SK-N-SH (cell line): Measurements from ENCODE around the gene ZNF532. TPM values are rescaled to one million over a fixed set of nuclear protein-coding genes. Genes with fewer than 3 reads are reported as not detected.

Source experiments
- CTCF ChIA-PET: fragments of 300-600, 350-600 bp; formaldehyde crosslinking; extraction: SDS; loops from one replicate; lab custom pipeline; 2021; lab: Yijun Ruan, JAX
- POLR2A ChIA-PET: fragments of 350-600 bp; sonication (Branson Sonifier 250); formaldehyde crosslinking; extraction: SDS; loops from one replicate; lab custom pipeline; 2020; ENCODE audit warnings: antibody characterized with exemption, inconsistent platforms; lab: Yijun Ruan, JAX
- DNase-seq: peaks from one replicate; pipeline ENCODE4 v3.0.0; 2012
- H2AFZ ChIP-seq: fragments of 200-600 bp; sonication (generic); 2 replicates; pipeline ENCODE4 v1.8.1; 2016; ENCODE audit warnings: antibody characterized with exemption, mild to moderate bottlenecking, low read depth
- H3F3A ChIP-seq: fragments of 200-600 bp; sonication (generic); replicated peaks from 2 replicates; pipeline ENCODE3; 2016; ENCODE audit warnings: antibody characterized with exemption, mild to moderate bottlenecking; ENCODE audit not compliant: insufficient read depth
- H3K27ac ChIP-seq, 2 experiments: fragments of 200-500 bp in 1 of 2; fragments of 200-600 bp in 1 of 2; sonication (Bioruptor generic) in 1 of 2; sonication (generic), shearing (Covaris generic) in 1 of 2; 2 replicates each; pipeline versions ENCODE4 v1.5.1 to v1.6.1; 2014 to 2016; ENCODE audit warnings: low read depth in 2 of 2, inconsistent platforms in 1 of 2, low read length in 1 of 2, mild to moderate bottlenecking in 1 of 2, mixed read lengths in 1 of 2
- H3K27me3 ChIP-seq: fragments of 200-600 bp; sonication (generic), shearing (Covaris generic); 2 replicates; pipeline ENCODE4 v1.6.1; 2016; ENCODE audit warnings: mixed run types; ENCODE audit not compliant: insufficient read depth
- H3K36me3 ChIP-seq, 2 experiments: fragments of 200-500 bp in 1 of 2; fragments of 200-600 bp in 1 of 2; sonication (Bioruptor generic) in 1 of 2; sonication (generic) in 1 of 2; replicated peaks in 1 of 2; 2 replicates each; pipeline versions ENCODE3 to v1.5.1; 2014 to 2016; ENCODE audit warnings: low read length in 1 of 2, mild to moderate bottlenecking in 1 of 2; ENCODE audit not compliant: insufficient read depth in 2 of 2, control insufficient read depth in 1 of 2
- H3K4me1 ChIP-seq, 2 experiments: fragments of 200-500 bp in 1 of 2; fragments of 200-600 bp in 1 of 2; sonication (Bioruptor generic) in 1 of 2; sonication (generic), shearing (Covaris generic) in 1 of 2; 2 replicates each; pipeline versions ENCODE4 v1.5.1 to v1.6.1; 2014 to 2016; ENCODE audit warnings: low read depth in 1 of 2, low read length in 1 of 2, mixed run types in 1 of 2; ENCODE audit not compliant: insufficient read depth in 2 of 2, control insufficient read depth in 1 of 2
- H3K4me2 ChIP-seq: fragments of 200-600 bp; sonication (generic), shearing (Covaris generic); 2 replicates; pipeline ENCODE4 v1.6.1; 2017; ENCODE audit warnings: mixed run types
- H3K4me3 ChIP-seq, 2 experiments: fragments of 200-500 bp in 1 of 2; fragments of 200-600 bp in 1 of 2; sonication (Bioruptor generic) in 1 of 2; sonication (generic), shearing (Covaris generic) in 1 of 2; 2 replicates each; pipeline versions ENCODE4 v1.5.1 to v1.8.1; 2014 to 2016; ENCODE audit warnings: low read depth in 2 of 2, inconsistent platforms in 1 of 2, low read length in 1 of 2, mild to moderate bottlenecking in 1 of 2, mixed read lengths in 1 of 2, moderate library complexity in 1 of 2
- H3K79me2 ChIP-seq: fragments of 200-600 bp; sonication (generic); 2 replicates; pipeline ENCODE4 v1.8.1; 2017; ENCODE audit warnings: mild to moderate bottlenecking; ENCODE audit not compliant: insufficient read depth
- H3K9ac ChIP-seq: fragments of 200-600 bp; sonication (generic); 2 replicates; pipeline ENCODE4 v1.6.1; 2017; ENCODE audit warnings: mixed run types
- H3K9me2 ChIP-seq: fragments of 200-600 bp; sonication (generic); 2 replicates; pipeline ENCODE4 v1.6.1; 2017; ENCODE audit warnings: mixed run types
- H3K9me3 ChIP-seq: fragments of 200-600 bp; sonication (generic); 2 replicates; pipeline ENCODE4 v1.6.1; 2017; ENCODE audit warnings: mixed run types, mild to moderate bottlenecking, moderate library complexity
- H4K20me1 ChIP-seq: fragments of 200-600 bp; sonication (generic); 2 replicates; pipeline ENCODE4 v1.6.1; 2017; ENCODE audit warnings: mild to moderate bottlenecking, mixed run types; ENCODE audit not compliant: insufficient read depth
- CTCF ChIP-seq: fragments of 200-600 bp; sonication (generic); IDR thresholded peaks from 2 replicates; pipeline ENCODE4 v1.6.1; 2017; ENCODE audit warnings: antibody characterized with exemption, mild to moderate bottlenecking, moderate library complexity
- ELF1 ChIP-seq: IDR thresholded peaks from 2 replicates; pipeline ENCODE4 v1.4.0; 2012
- FOXJ3 ChIP-seq: sonication (generic); formaldehyde crosslinking; IDR thresholded peaks from 2 replicates; pipeline ENCODE4 v1.5.1; 2020; ENCODE audit warnings: mild to moderate bottlenecking, missing genetic modification reagents
- FOXM1 ChIP-seq: IDR thresholded peaks from 2 replicates; pipeline ENCODE4 v1.4.0; 2012; ENCODE audit warnings: low read depth, mild to moderate bottlenecking
- GATA2 ChIP-seq: sonication (generic); formaldehyde crosslinking; IDR thresholded peaks from 2 replicates; pipeline ENCODE4 v1.5.0; 2020; ENCODE audit warnings: mild to moderate bottlenecking, missing genetic modification reagents
- JUND ChIP-seq: IDR thresholded peaks from 2 replicates; pipeline ENCODE4 v1.4.0; 2012
- MAX ChIP-seq: IDR thresholded peaks from 2 replicates; pipeline ENCODE4 v1.4.0; 2012; ENCODE audit warnings: low read depth
- MXI1 ChIP-seq: IDR thresholded peaks from 2 replicates; pipeline ENCODE4 v1.6.1; 2012; ENCODE audit warnings: mild to moderate bottlenecking, low read depth, low read length, improper control_type of control experiment
- NFIC ChIP-seq: IDR thresholded peaks from 2 replicates; pipeline ENCODE4 v1.4.0; 2012; ENCODE audit warnings: borderline replicate concordance
- RAD21 ChIP-seq: IDR thresholded peaks from 2 replicates; pipeline ENCODE4 v1.6.1; 2012; ENCODE audit warnings: mild to moderate bottlenecking, low read length
- RCOR1 ChIP-seq: fragments of 150-350 bp; IDR thresholded peaks from 2 replicates; pipeline ENCODE4 v1.6.1; 2017; ENCODE audit warnings: antibody characterized with exemption, low read length
- REST ChIP-seq: IDR thresholded peaks from 2 replicates; pipeline ENCODE4 v1.6.1; 2012; ENCODE audit warnings: mild to moderate bottlenecking, low read depth, low read length, moderate library complexity
- RXRA ChIP-seq: IDR thresholded peaks from 2 replicates; pipeline ENCODE4 v1.4.0; 2012; ENCODE audit warnings: low read depth, mild to moderate bottlenecking, borderline replicate concordance
- SMC3 ChIP-seq: IDR thresholded peaks from 2 replicates; pipeline ENCODE4 v1.6.1; 2012; ENCODE audit warnings: low read depth, low read length, improper control_type of control experiment
- TAF1 ChIP-seq: IDR thresholded peaks from 2 replicates; pipeline ENCODE4 v1.6.1; 2012; ENCODE audit warnings: low read depth, mild to moderate bottlenecking, low read length, moderate library complexity, borderline replicate concordance
- TCF12 ChIP-seq: IDR thresholded peaks from 2 replicates; pipeline ENCODE4 v1.4.0; 2012
- TEAD4 ChIP-seq: IDR thresholded peaks from 2 replicates; pipeline ENCODE4 v1.4.0; 2012; ENCODE audit warnings: mild to moderate bottlenecking, borderline replicate concordance; ENCODE audit not compliant: insufficient read depth
- USF1 ChIP-seq: IDR thresholded peaks from 2 replicates; pipeline ENCODE4 v1.4.0; 2012; ENCODE audit warnings: low read depth, borderline replicate concordance
- YY1 ChIP-seq: IDR thresholded peaks from 2 replicates; pipeline ENCODE4 v1.4.0; 2012; ENCODE audit warnings: low read depth, mild to moderate bottlenecking
- ZBTB33 ChIP-seq: IDR thresholded peaks from 2 replicates; pipeline ENCODE4 v1.4.0; 2012; ENCODE audit warnings: low read depth, borderline replicate concordance
- WGBS: methylation state at CpG from one replicate; pipeline ENCODE4 v1.1.6; 2017; ENCODE audit warnings: low lambda C conversion rate; 5-methylcytosine and 5-hydroxymethylcytosine counted together
- polyA plus RNA-seq, 3 experiments: library from polyadenylated mRNA; depleted of rRNA; stranded (reverse); fragments of >200 nt; gene quantifications; 2 replicates each; pipeline ENCODE4 v1.2.3, GENCODE V29; 2012

ZNF532 gene
- polyA plus RNA-seq, 1 of the 3 experiments (the other 2 are of a cell fraction) = 34.7 TPM

- Histone ChIP-seq H3K9me3 (no peaks in the 10 kb centered on the region), H3K36me3 (peaks cover 8 to 30% of the 10 kb centered on the region in 2 experiments), H3K27ac (no peak overlapping the region), H3K9ac (no peak overlapping the region), H3K4me1 (peaks cover 0 to 22% of the 10 kb centered on the region in 2 experiments; a peak in 1 of 4 replicates), H4K20me1 (no peaks in the 10 kb centered on the region), H3K4me2 (no peak overlapping the region), H3K4me3 (no peak overlapping the region), H3K9me2 (no peaks in the 10 kb centered on the region), H2AFZ (no peak overlapping the region), H3K27me3 (no peaks in the 10 kb centered on the region), H3F3A (no peaks in the 10 kb centered on the region), H3K79me2 (no peaks in the 10 kb centered on the region; the same call in 1 of the 2 replicates)
- 85% methylated on average over 3 of the region's 3 CpGs for WGBS
- ChIA-PET CTCF (interaction anchor here (1.1 kb wide), 1 partner anchor 10 kb away, joined by 3 read pairs; no protein-coding TSS in a partner anchor), POLR2A (no interaction called here)
- no peak for DNase-seq
- TF ChIP-seq USF1 (no peak), YY1 (no peak), REST (no peak), MAX (no peak), NFIC (no peak), TAF1 (no peak), ZBTB33 (no peak), GATA2 (no peak), RXRA (no peak), RAD21 (no peak), TCF12 (no peak), TEAD4 (no peak), RCOR1 (no peak), CTCF (no peak), MXI1 (no peak), SMC3 (no peak), ELF1 (no peak), FOXM1 (no peak), JUND (no peak), FOXJ3 (CRISPR knock-in tag) (no peak)
These were observed 79.2 kb downstream of the ZNF532 start for GRCh38 chr18:58943896-58944295.
